MCF 10A (cell line): Measurements from ENCODE around the gene SNTA1. TPM values are rescaled to one million over a fixed set of nuclear protein-coding genes. Genes with fewer than 3 reads are reported as not detected.

Source experiments
- BruUV-seq: library from RNA; stranded (reverse); fragments of 400-500 nt; replicated peaks from 2 replicates; lab custom pipeline; 2021; lab: Mats Ljungman, UMichigan
- CTCF ChIA-PET: fragments of 300-600 bp; sonication (Branson Sonifier 250); formaldehyde crosslinking; extraction: SDS; loops from one replicate; lab custom pipeline; 2021; ENCODE audit warnings: antibody characterized with exemption, inconsistent platforms; lab: Yijun Ruan, JAX
- POLR2A ChIA-PET: fragments of 300-600, 350-650 bp; sonication (Branson Sonifier 250); formaldehyde crosslinking; extraction: SDS; loops from one replicate; lab custom pipeline; 2020; ENCODE audit warnings: antibody characterized with exemption, inconsistent platforms; lab: Yijun Ruan, JAX
- DNase-seq: peaks from one replicate; pipeline ENCODE4 v3.0.0-alpha.2; 2018; ENCODE audit not compliant: unreplicated experiment
- H3K27ac Mint-ChIP-seq: one replicate; pipeline ENCODE4 v1.8.0; 2022; ENCODE audit warnings: mild to moderate bottlenecking, low read depth, mixed read lengths; ENCODE audit not compliant: unreplicated experiment
- H3K27me3 Mint-ChIP-seq: one replicate; pipeline ENCODE4 v1.8.0; 2022; ENCODE audit warnings: mixed read lengths; ENCODE audit not compliant: insufficient read depth, unreplicated experiment
- H3K36me3 Mint-ChIP-seq: one replicate; pipeline ENCODE4 v1.8.0; 2022; ENCODE audit warnings: mild to moderate bottlenecking, moderate library complexity, mixed read lengths; ENCODE audit not compliant: insufficient read depth, unreplicated experiment
- H3K4me1 Mint-ChIP-seq: one replicate; pipeline ENCODE4 v1.8.0; 2022; ENCODE audit warnings: mixed read lengths; ENCODE audit not compliant: insufficient read depth, unreplicated experiment
- H3K4me3 Mint-ChIP-seq: one replicate; pipeline ENCODE4 v1.8.0; 2022; ENCODE audit warnings: mild to moderate bottlenecking, moderate library complexity, mixed read lengths; ENCODE audit not compliant: unreplicated experiment
- H3K9me3 Mint-ChIP-seq: one replicate; pipeline ENCODE4 v1.8.0; 2022; ENCODE audit warnings: mixed read lengths; ENCODE audit not compliant: unreplicated experiment
- intact Hi-C: fragments of 100-400 bp; cut with micrococcal nuclease; formaldehyde crosslinking; loops from 2 replicates; pipeline ENCODE4 v1.14.1; 2022
- total RNA-seq: library from RNA; stranded (reverse); gene quantifications from 2 replicates; pipeline ENCODE4 v1.2.3, GENCODE V29; 2022
- TF ChIP-seq, protein P1 (sequence below): fragments of 200-600 bp; IDR thresholded peaks from one replicate; pipeline ENCODE4 v1.8.0; 2022; ENCODE audit warnings: antibody characterized with exemption, mild to moderate bottlenecking; ENCODE audit not compliant: unreplicated experiment

The SNTA1 gene
- total RNA-seq, 1 experiment from 2014 or later: 1.4 TPM

DNA sequence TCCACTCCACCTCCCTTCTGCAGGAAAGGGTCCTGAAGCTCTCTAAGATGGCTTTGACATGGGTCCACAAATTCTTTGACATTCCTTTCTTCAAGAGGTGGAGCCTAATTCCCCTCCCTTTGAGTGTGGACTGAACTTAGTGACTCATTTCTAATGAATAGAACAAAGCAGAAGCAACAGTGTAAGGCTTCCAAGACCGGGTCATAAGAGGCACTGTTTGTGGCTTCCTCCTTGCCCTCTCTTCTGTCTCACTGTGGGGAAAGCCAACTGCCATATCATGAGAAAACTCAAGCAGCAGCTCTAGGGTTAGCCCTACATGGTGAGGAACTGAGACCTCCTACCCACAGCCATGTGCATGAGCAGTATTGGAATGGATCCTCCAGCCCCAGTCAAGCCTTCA is 36.3 kb downstream of the SNTA1 start:
- H3K27ac Mint-ChIP-seq: no peak overlapping the region
- TF ChIP-seq, protein P1, sequence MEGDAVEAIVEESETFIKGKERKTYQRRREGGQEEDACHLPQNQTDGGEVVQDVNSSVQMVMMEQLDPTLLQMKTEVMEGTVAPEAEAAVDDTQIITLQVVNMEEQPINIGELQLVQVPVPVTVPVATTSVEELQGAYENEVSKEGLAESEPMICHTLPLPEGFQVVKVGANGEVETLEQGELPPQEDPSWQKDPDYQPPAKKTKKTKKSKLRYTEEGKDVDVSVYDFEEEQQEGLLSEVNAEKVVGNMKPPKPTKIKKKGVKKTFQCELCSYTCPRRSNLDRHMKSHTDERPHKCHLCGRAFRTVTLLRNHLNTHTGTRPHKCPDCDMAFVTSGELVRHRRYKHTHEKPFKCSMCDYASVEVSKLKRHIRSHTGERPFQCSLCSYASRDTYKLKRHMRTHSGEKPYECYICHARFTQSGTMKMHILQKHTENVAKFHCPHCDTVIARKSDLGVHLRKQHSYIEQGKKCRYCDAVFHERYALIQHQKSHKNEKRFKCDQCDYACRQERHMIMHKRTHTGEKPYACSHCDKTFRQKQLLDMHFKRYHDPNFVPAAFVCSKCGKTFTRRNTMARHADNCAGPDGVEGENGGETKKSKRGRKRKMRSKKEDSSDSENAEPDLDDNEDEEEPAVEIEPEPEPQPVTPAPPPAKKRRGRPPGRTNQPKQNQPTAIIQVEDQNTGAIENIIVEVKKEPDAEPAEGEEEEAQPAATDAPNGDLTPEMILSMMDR: no peak
- intact Hi-C loops: no loop called here
- peaks cover 14% of the 10 kb centered on the region for H3K4me1 Mint-ChIP-seq
- POLR2A ChIA-PET: interaction anchor here (1.4 kb wide), 1 partner anchor 24 kb away, joined by 3 read pairs; no protein-coding TSS in a partner anchor
- no peaks in the 10 kb centered on the region for H3K9me3 Mint-ChIP-seq
- no peaks in the 10 kb centered on the region for H3K27me3 Mint-ChIP-seq
- H3K4me3 Mint-ChIP-seq: no peak overlapping the region
- no TSS peak for BruUV-seq
- peaks cover 5% of the 10 kb centered on the region for H3K36me3 Mint-ChIP-seq
- CTCF ChIA-PET: interaction anchor here (0.6 kb wide), 1 partner anchor 259 kb away, joined by 3 read pairs; the partner anchor contains the start of gene ACTL10
- no peak for DNase-seq

DNA sequence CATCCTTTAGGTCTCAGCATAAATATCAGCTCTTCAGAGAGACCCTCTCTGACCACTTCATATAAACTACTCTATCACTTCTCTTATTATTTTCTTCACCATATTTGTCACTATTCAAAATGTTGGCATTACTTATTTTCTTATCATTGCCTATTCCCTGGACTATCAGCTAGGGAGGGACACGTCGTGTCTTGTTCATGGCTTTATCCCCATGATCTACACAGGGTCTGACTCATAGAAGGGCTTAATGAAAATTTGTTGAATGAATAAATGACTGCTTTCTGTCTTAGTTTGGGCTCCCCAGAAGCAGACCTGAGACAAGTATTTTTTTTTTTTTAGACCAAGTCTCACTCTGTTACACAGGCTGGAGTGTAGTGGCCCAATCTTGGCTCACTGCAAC is 39.3 kb downstream of the SNTA1 start:
- peaks cover 5% of the 10 kb centered on the region for H3K36me3 Mint-ChIP-seq
- ChIA-PET POLR2A (interaction anchor here (0.6 to 1.0 kb wide), 2 partner anchors 31 to 85 kb away, joined by 3 to 4 read pairs; partner anchors contain the start of gene CBFA2T2), CTCF (interaction anchor here (0.7 to 0.8 kb wide), 2 partner anchors 11 to 50 kb away, joined by 4 read pairs; no protein-coding TSS in a partner anchor)
- H3K27ac Mint-ChIP-seq: no peak overlapping the region
- H3K4me1 Mint-ChIP-seq: peaks cover 17% of the 10 kb centered on the region
- H3K9me3 Mint-ChIP-seq: no peaks in the 10 kb centered on the region
- intact Hi-C loops: loop anchor here (5.0 kb wide), 1 partner anchor 263 kb away; the partner anchor contains the start of gene ACTL10
- H3K27me3 Mint-ChIP-seq: no peaks in the 10 kb centered on the region
- DNase-seq: no peak
- no TSS peak for BruUV-seq
- H3K4me3 Mint-ChIP-seq: no peak overlapping the region
- TF ChIP-seq, protein P1: no peak

DNA sequence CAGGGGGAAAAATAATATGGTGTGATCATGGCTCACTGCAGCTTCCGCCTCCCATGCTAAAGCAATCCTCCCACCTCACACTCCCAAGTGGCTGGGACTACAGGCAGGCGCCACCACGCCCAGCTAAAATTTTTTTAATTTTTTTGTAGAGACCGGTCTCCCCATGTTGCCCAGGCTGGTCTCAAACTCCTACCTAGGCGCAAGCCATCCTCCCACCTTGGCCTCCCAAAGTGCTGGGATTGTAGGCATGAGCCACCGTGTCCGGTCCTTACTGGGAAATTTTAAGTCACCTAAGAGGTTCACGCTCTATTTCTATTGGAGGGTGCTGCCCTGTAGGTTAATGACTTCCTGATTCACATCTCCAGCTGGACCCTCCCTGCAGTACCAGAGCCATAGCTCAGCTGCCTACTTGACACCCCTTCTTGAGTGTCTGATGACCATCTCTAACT is 41.6 kb downstream of the SNTA1 start:
- TF ChIP-seq, protein P1: no peak
- ChIA-PET POLR2A (interaction anchor here (0.6 to 3.1 kb wide), 23 partner anchors 10 to 847 kb away, joined by 3 to 29 read pairs (median 4); partner anchors contain the start of genes ACTL10, CBFA2T2, CHMP4B and EIF2S2), CTCF (interaction anchor here (0.5 to 1.8 kb wide), 6 partner anchors 14 to 401 kb away, joined by 3 to 4 read pairs (median 3); partner anchors contain the start of gene ACTL10)
- Mint-ChIP-seq H3K4me3 (peak overlapping the region; percentile 96), H3K36me3 (peaks cover 10% of the 10 kb centered on the region), H3K27me3 (no peaks in the 10 kb centered on the region), H3K4me1 (peaks cover 17% of the 10 kb centered on the region), H3K9me3 (no peaks in the 10 kb centered on the region), H3K27ac (peak overlapping the region; percentile 89)
- intact Hi-C loops: loop anchor here (5.0 kb wide), 1 partner anchor 265 kb away; the partner anchor contains the start of gene ACTL10
- BruUV-seq: no TSS peak
- no peak for DNase-seq

DNA sequence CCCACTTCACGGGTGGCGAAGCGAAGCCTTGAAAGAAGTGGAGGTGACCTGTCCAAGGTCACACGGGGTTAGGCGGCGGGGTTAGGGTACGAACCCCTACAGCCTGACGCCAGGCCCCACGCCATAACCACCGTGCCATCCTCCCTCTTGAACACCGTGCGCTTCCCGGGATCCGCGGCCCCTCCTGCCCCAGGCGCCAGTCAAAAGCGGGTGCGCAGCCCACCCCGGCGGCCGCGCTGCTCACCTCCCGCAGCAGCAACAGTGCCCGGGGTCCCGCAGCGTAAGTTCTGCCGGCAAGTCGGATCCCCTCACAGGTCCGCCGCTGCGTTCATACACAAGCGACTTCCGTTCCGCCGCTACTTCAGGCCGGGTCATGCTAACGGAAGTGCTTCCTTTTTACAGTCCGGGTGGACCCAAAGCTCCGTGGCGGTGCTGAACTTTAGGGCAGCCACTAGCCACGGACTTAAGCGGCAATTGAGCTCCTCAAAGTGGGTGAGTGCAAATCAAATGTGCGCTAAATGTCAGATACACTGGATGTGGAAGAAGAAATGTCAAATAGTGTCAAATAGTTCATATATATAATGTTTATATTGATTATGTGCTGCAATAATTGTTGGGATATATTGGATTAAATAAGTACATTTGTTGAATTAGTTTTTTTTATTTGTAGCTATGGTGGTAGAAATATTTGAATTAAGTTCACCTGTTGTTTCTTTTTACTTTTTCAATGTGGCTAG is 42.2 kb downstream of the SNTA1 start, which contains the start of gene CDK5RAP1:
Gene CDK5RAP1, minus strand, starts transcription at position 336 of the 737 bp plus-strand sequence. CDS start 4,455 bp downstream, outside the sequence.
- CTCF ChIA-PET: interaction anchor here (0.5 to 1.8 kb wide), 7 partner anchors 14 to 1834 kb away, joined by 3 to 4 read pairs (median 3); partner anchors contain the start of gene ACTL10
- POLR2A ChIA-PET: interaction anchor here (0.6 to 3.1 kb wide), 24 partner anchors 9 to 846 kb away, joined by 3 to 29 read pairs (median 4); partner anchors contain the start of genes ACTL10, CBFA2T2, CHMP4B and EIF2S2
- intact Hi-C loops: loop anchor here (5.0 kb wide), 1 partner anchor 266 kb away; the partner anchor contains the start of gene ACTL10
- peak; percentile 87 for DNase-seq
- TF ChIP-seq, protein P1: no peak
- H3K4me3 Mint-ChIP-seq: peak within 1 kb of the TSS; percentile 96
- H3K4me1 Mint-ChIP-seq: peaks cover 17% of the 10 kb centered on the region
- no peaks in the 10 kb centered on the region for H3K27me3 Mint-ChIP-seq
- TSS peak; percentile 65 for BruUV-seq
- H3K27ac Mint-ChIP-seq: peak within 1 kb of the TSS; percentile 89
- no peaks in the 10 kb centered on the region for H3K9me3 Mint-ChIP-seq
- peaks cover 16% of the 10 kb centered on the region for H3K36me3 Mint-ChIP-seq
